Endothelial cell of umbilical vein (primary cell): ENCODE results near the gene KPNA1.

Experiments used
- CTCF ChIP-seq, 2 donors: IDR thresholded peaks; 1 replicate in 1 of 2; 2 replicates in 1 of 2; pipeline ENCODE4 v1.5.1; 2011; ENCODE audit warnings: low read length in 2 of 2, mild to moderate bottlenecking in 2 of 2, moderate library complexity in 2 of 2, control low read depth in 1 of 2, inconsistent platforms in 1 of 2, low read depth in 1 of 2; ENCODE audit not compliant: insufficient read depth in 1 of 2; ENCODE audit errors: extremely low read depth in 1 of 2
- MAX ChIP-seq: IDR thresholded peaks from 2 replicates; pipeline ENCODE4 v1.6.1; 2011; ENCODE audit not compliant: insufficient read depth, insufficient read length
- MYC ChIP-seq: IDR thresholded peaks from one replicate; pipeline ENCODE4 v1.6.1; 2011; ENCODE audit warnings: mild to moderate bottlenecking, low read depth, low read length
- POLR2A ChIP-seq: IDR thresholded peaks from 2 replicates; pipeline ENCODE4 v1.6.1; 2012; ENCODE audit warnings: low read depth, mild to moderate bottlenecking, control low read depth, low read length
- POLR2AphosphoS5 ChIP-seq: IDR thresholded peaks from 2 replicates; pipeline ENCODE4 v1.6.1; 2012; ENCODE audit warnings: low read depth, mild to moderate bottlenecking, control low read depth, low read length, moderate library complexity; ENCODE audit not compliant: insufficient read depth

- TF ChIP-seq CTCF (IDR thresholded peaks at IDR 0.05; ENCODE audit: extremely low read depth in 1 of 2, insufficient read depth in 1 of 2, low read depth in 1 of 2, low read length in 2 of 2): no peak
- no peak for TF ChIP-seq MAX
- no peak for TF ChIP-seq POLR2A
- TF ChIP-seq MYC: no peak
- no peak for TF ChIP-seq POLR2AphosphoS5
These were observed 8.6 kb upstream of the KPNA1 start for GRCh38 chr3:122523317-122523716.
